Measurements from ENCODE around the gene HSPG2.
"Not testable (repeated sequence)": the region's sequence is repeated elsewhere in the genome, so short reads cannot be mapped to it uniquely, and the experiment has no call there.

The HSPG2 gene

DNA sequence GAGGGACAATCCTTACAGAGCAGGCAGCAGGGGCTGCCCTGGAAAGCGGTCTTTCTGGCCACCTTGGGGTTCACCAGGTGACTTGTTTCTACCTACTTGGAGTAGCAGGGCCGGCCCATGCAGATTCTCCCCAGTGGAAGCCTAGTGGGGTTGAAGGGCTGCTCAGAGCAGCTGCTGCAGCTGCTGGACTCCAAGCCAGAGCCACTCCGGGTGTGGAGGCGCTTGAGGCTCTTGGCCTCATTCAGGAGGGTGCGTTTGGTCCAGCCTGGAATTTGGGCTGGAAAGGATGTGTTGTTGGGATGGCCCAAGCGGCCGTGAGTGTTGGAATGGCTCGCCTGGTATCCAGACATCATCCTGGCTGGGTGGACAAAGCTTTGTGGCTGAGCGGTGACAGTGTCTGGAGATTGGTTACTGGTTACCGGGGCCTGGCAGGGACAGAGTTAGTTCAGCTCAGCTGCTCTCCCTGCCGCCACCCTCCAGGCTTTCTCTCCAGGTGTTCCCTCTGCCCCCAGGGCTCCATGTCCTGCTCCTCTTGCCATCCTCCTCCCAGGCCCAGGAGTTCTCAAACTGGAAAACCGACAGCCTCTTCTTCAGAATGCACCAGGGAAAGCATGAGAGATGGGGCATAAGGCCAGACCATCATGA, 14.2 kb upstream of the HSPG2 start:
- no peak for DNase-seq (ENCODE audit: low read depth in 1 of 2, low spot score in 1 of 2)
- TF ChIP-seq, protein P1, sequence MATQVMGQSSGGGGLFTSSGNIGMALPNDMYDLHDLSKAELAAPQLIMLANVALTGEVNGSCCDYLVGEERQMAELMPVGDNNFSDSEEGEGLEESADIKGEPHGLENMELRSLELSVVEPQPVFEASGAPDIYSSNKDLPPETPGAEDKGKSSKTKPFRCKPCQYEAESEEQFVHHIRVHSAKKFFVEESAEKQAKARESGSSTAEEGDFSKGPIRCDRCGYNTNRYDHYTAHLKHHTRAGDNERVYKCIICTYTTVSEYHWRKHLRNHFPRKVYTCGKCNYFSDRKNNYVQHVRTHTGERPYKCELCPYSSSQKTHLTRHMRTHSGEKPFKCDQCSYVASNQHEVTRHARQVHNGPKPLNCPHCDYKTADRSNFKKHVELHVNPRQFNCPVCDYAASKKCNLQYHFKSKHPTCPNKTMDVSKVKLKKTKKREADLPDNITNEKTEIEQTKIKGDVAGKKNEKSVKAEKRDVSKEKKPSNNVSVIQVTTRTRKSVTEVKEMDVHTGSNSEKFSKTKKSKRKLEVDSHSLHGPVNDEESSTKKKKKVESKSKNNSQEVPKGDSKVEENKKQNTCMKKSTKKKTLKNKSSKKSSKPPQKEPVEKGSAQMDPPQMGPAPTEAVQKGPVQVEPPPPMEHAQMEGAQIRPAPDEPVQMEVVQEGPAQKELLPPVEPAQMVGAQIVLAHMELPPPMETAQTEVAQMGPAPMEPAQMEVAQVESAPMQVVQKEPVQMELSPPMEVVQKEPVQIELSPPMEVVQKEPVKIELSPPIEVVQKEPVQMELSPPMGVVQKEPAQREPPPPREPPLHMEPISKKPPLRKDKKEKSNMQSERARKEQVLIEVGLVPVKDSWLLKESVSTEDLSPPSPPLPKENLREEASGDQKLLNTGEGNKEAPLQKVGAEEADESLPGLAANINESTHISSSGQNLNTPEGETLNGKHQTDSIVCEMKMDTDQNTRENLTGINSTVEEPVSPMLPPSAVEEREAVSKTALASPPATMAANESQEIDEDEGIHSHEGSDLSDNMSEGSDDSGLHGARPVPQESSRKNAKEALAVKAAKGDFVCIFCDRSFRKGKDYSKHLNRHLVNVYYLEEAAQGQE (IDR thresholded peaks at IDR 0.05; ENCODE audit: insufficient replicate concordance, low read depth), result no peak
- TF ChIP-seq, protein P2, sequence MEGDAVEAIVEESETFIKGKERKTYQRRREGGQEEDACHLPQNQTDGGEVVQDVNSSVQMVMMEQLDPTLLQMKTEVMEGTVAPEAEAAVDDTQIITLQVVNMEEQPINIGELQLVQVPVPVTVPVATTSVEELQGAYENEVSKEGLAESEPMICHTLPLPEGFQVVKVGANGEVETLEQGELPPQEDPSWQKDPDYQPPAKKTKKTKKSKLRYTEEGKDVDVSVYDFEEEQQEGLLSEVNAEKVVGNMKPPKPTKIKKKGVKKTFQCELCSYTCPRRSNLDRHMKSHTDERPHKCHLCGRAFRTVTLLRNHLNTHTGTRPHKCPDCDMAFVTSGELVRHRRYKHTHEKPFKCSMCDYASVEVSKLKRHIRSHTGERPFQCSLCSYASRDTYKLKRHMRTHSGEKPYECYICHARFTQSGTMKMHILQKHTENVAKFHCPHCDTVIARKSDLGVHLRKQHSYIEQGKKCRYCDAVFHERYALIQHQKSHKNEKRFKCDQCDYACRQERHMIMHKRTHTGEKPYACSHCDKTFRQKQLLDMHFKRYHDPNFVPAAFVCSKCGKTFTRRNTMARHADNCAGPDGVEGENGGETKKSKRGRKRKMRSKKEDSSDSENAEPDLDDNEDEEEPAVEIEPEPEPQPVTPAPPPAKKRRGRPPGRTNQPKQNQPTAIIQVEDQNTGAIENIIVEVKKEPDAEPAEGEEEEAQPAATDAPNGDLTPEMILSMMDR (IDR thresholded peaks at IDR 0.05; ENCODE audit: insufficient read depth, low read length), result no peak
- TF ChIP-seq SPI1 (IDR thresholded peaks at IDR 0.05; ENCODE audit: borderline replicate concordance, low read depth), result no peak
- TF ChIP-seq POLR2AphosphoS5 (IDR thresholded peaks at IDR 0.05; ENCODE audit: low read depth), result no peak
- no peak for TF ChIP-seq GABPA (IDR thresholded peaks at IDR 0.05; ENCODE audit: low read depth)
- Histone ChIP-seq H3K4me3 (replicated peaks; ENCODE audit: insufficient read depth, low read length) (no peak overlapping the region), H3K27me3 (ENCODE audit: insufficient read depth, poor library complexity, severe bottlenecking) (no peaks in the 10 kb centered on the region), H3K27ac (replicated peaks) (no peak overlapping the region)

DNA sequence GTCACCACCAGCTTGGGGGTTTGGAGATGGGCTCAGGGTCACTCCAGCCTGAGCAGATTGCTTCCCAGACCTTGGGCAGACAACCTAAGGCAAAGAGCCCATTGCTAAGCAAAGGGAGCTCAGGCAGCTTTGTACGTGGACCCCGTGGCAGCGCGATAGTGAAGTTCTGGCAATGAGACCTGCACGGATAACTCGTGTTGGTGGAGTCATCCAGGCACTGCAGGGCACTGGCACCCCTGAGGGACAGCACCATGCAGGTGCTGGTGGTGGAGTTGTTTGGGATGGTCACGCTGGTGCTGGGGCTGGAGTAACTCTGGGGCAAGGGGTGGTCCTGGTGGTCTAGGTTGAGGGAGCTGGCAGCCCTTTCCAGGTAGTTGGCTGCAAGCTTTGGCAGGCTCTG, 13.6 kb upstream of the HSPG2 start:
- Histone ChIP-seq H3K4me3 (replicated peaks; ENCODE audit: insufficient read depth, low read length) (no peak overlapping the region), H3K27ac (replicated peaks) (no peak overlapping the region), H3K27me3 (ENCODE audit: insufficient read depth, poor library complexity, severe bottlenecking) (no peaks in the 10 kb centered on the region)
- TF ChIP-seq POLR2AphosphoS5 (IDR thresholded peaks at IDR 0.05; ENCODE audit: low read depth) (no peak), SPI1 (IDR thresholded peaks at IDR 0.05; ENCODE audit: borderline replicate concordance, low read depth) (no peak), GABPA (IDR thresholded peaks at IDR 0.05; ENCODE audit: low read depth) (no peak)
- DNase-seq (ENCODE audit: low read depth in 1 of 2, low spot score in 1 of 2), result no peak

DNA sequence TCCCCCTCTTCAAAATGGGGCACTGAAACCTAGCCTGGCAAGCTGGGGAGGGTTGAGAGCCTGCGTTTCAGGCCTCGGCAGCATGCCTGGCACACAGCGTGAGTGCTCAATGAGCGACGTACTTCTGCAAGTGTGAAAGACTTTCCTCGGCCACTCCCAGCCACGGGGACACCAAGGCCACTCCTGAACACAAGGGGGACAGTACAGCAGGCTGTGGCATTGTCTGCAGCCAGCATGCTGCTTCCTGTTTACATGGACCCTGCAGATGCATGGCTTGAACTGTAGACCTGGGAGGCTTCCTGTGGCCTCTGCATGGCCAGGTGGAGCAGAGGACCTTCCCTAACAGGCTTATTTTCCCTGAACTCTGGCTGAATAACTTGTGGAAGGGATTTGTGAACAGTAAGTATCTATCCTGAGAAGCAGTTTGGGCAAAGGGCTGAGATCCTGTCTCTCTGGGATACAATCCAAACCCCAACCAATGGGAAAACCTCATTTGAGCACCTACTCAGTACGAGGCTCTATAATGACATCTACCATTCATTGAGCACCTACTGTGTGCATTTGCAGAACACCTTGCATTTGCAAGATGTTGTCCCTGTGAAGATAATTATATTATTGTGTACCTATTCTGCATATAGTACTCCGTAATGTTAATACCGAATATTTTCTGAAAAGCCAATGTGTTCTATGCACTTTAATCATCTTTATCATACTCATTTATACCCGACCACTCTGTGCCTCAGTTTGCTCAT, 9.9 kb upstream of the HSPG2 start:
- no peak overlapping the region for H3K27ac ChIP-seq (replicated peaks)
- no peak overlapping the region for H3K4me3 ChIP-seq (replicated peaks; ENCODE audit: insufficient read depth, low read length)
- TF ChIP-seq SPI1 (IDR thresholded peaks at IDR 0.05; ENCODE audit: borderline replicate concordance, low read depth), result no peak
- TF ChIP-seq, protein P1 (IDR thresholded peaks at IDR 0.05; ENCODE audit: insufficient replicate concordance, low read depth), result no peak
- TF ChIP-seq POLR2AphosphoS5 (IDR thresholded peaks at IDR 0.05; ENCODE audit: low read depth), result no peak
- TF ChIP-seq, protein P2 (IDR thresholded peaks at IDR 0.05; ENCODE audit: insufficient read depth, low read length), result no peak
- TF ChIP-seq GABPA (IDR thresholded peaks at IDR 0.05; ENCODE audit: low read depth), result no peak
- no peaks in the 10 kb centered on the region for H3K27me3 ChIP-seq (ENCODE audit: insufficient read depth, poor library complexity, severe bottlenecking)
- no peak for DNase-seq (ENCODE audit: low read depth in 1 of 2, low spot score in 1 of 2)

DNA sequence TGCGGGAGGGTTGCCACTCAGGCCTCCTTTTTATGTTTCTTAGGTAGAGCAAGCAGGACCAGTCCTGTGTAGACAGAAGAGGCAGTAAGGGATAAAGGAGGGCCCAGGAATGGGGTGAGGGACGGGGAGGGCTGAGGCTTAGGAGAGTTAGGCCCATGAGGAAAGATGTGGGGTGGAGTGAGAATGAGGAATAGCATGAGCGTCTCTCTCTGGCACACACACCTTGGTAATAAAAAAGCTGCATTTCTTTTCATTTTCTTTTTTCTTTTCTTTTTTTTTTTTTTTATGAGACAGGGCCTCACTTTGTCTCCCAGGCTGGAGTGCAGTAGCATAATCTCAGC, 7.6 kb upstream of the HSPG2 start:
- TF ChIP-seq GABPA (IDR thresholded peaks at IDR 0.05; ENCODE audit: low read depth) (no peak), SPI1 (IDR thresholded peaks at IDR 0.05; ENCODE audit: borderline replicate concordance, low read depth) (no peak), POLR2AphosphoS5 (IDR thresholded peaks at IDR 0.05; ENCODE audit: low read depth) (no peak)
- TF ChIP-seq, protein P2 (IDR thresholded peaks at IDR 0.05; ENCODE audit: insufficient read depth, low read length), result no peak
- TF ChIP-seq, protein P1 (IDR thresholded peaks at IDR 0.05; ENCODE audit: insufficient replicate concordance, low read depth), result no peak
- no peaks in the 10 kb centered on the region for H3K27me3 ChIP-seq (ENCODE audit: insufficient read depth, poor library complexity, severe bottlenecking)
- no peak overlapping the region for H3K4me3 ChIP-seq (replicated peaks; ENCODE audit: insufficient read depth, low read length)
- no peak for DNase-seq (ENCODE audit: low read depth in 1 of 2, low spot score in 1 of 2)
- no peak overlapping the region for H3K27ac ChIP-seq (replicated peaks)

DNA sequence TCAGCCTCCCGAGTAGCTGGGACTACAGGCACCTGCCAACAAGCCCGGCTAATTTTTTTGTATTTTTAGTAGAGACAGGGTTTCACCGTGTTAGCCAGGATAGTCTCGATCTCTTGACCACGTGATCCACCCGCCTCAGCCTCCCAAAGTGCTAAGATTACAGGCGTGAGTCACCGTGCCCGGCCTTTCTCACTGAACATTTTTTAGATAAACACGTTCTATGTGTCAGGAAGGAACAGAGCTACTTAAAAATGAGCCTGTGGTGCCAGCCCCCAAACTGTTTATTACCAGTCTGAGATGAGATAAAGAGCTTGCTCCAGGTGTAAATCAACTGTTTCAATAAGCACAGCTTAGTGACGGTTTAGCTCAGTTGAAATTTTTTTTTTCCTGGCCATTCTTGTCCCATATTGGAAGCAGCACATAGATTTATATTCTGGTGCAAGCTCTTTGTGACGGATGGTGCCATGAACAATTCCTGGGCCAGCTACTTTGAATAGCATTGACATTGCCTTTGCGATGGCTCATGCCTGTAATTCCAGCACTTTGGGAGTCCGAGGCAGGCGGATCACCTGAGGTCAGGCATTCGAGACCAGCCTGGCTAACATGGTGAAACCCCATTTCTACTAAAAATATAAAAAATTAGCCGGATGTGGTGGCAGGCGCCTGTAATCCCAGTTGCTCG, 6.0 kb upstream of the HSPG2 start:
- DNase-seq (ENCODE audit: low read depth in 1 of 2, low spot score in 1 of 2), result not testable (repeated sequence)

More for the DNA sequence above, 6.0 kb upstream of the HSPG2 start:
- H3K4me3 ChIP-seq (replicated peaks; ENCODE audit: insufficient read depth, low read length); H3K27me3 ChIP-seq (ENCODE audit: insufficient read depth, poor library complexity, severe bottlenecking); H3K27ac ChIP-seq (replicated peaks): not testable (repeated sequence)
